Right atrium auricular region (tissue), 2 donors: ENCODE measurements around the gene GSTK1. TPM values are rescaled to one million over a fixed set of nuclear protein-coding genes. Genes with fewer than 3 reads are reported as not detected.
A peak's percentile ranks its signal among the peaks of the same experiment; 100 is the strongest.

Experiments
- DNase-seq: peaks from one replicate; pipeline ENCODE4 v3.0.0-alpha.2; 2019; ENCODE audit warnings: low spot score
- H3K27ac ChIP-seq, 2 donors: fragments of 200-600 bp; sonication (generic); 1 replicate in 1 of 2; 2 replicates in 1 of 2; pipeline ENCODE4 v1.5.1; 2016 to 2019
- H3K27me3 ChIP-seq, 2 donors: fragments of 200-600 bp; sonication (generic); one replicate each; pipeline versions ENCODE4 v1.5.1 to v1.6.0; 2017 to 2019
- H3K36me3 ChIP-seq: fragments of 200-600 bp; sonication (generic); one replicate; pipeline ENCODE4 v1.5.1; 2016
- H3K4me1 ChIP-seq, 2 donors: fragments of 200-600 bp; sonication (generic); one replicate each; pipeline versions ENCODE4 v1.5.1 to v1.6.0; 2017 to 2019
- H3K4me3 ChIP-seq, 2 donors: fragments of 200-600 bp; sonication (generic); 1 replicate in 1 of 2; 2 replicates in 1 of 2; pipeline ENCODE4 v1.5.1; 2017 to 2019; ENCODE audit warnings: mild to moderate bottlenecking in 1 of 2, moderate library complexity in 1 of 2
- H3K9me3 ChIP-seq, 2 donors: fragments of 200-600 bp; sonication (generic); one replicate each; pipeline ENCODE4 v1.5.1; 2019
- CTCF ChIP-seq, 2 donors: fragments of 200-600 bp; sonication (generic); IDR thresholded peaks; one replicate each; pipeline ENCODE4 v1.5.1; 2019; ENCODE audit warnings: antibody characterized with exemption in 2 of 2
- total RNA-seq, 2 donors: library from RNA; depleted of rRNA; stranded (reverse); fragments of >200 nt; gene quantifications; one replicate each; pipeline ENCODE4 v1.1.0, GENCODE V29; 2016

Gene GSTK1
- total RNA-seq, 2 donors from 2014 or later = 169 to 270 TPM

GRCh38 chr7:143284591-143285469, 21.6 kb downstream of the GSTK1 start, which contains the start of gene TMEM139:
Gene TMEM139 (plus strand): TSS chr7:143284958. CDS start chr7:143285958, 1,000 bp downstream.
- Histone ChIP-seq H3K9me3 (no peaks in the 10 kb centered on the region), H3K27ac (peak within 1 kb of the TSS in 1 of 2 donors; percentile 69), H3K4me3 (peak within 1 kb of the TSS; percentile 26 to 37), H3K4me1 (peaks cover 0 to 32% of the 10 kb centered on the region in 2 donors), H3K27me3 (no peaks in the 10 kb centered on the region), H3K36me3 (no peaks in the 10 kb centered on the region)
- no peak for TF ChIP-seq CTCF (IDR thresholded peaks at IDR 0.05)
- no peak for DNase-seq

GRCh38 chr7:143285470-143285778, 22.2 kb downstream of the GSTK1 start:
- H3K27ac ChIP-seq = peak overlapping the region in 1 of 2 donors; percentile 69
- DNase-seq = no peak
- no peaks in the 10 kb centered on the region for H3K9me3 ChIP-seq
- H3K4me1 ChIP-seq = peaks cover 0 to 33% of the 10 kb centered on the region in 2 donors
- no peaks in the 10 kb centered on the region for H3K36me3 ChIP-seq
- H3K4me3 ChIP-seq = peak overlapping the region; percentile 26 to 37
- H3K27me3 ChIP-seq = no peaks in the 10 kb centered on the region
- TF ChIP-seq CTCF (IDR thresholded peaks at IDR 0.05) = no peak

- no peaks in the 10 kb centered on the region for H3K27me3 ChIP-seq
- peak overlapping the region; percentile 13 to 69 for H3K27ac ChIP-seq
- no peak overlapping the region for H3K4me3 ChIP-seq
- H3K36me3 ChIP-seq = no peaks in the 10 kb centered on the region
- no peak for DNase-seq
- H3K9me3 ChIP-seq = no peaks in the 10 kb centered on the region
- no peak for TF ChIP-seq CTCF (IDR thresholded peaks at IDR 0.05)
- peaks cover 0 to 38% of the 10 kb centered on the region in 2 donors for H3K4me1 ChIP-seq
Observed at GRCh38 chr7:143285806-143286521, 22.7 kb downstream of the GSTK1 start.

GRCh38 chr7:143286522-143286890, 23.3 kb downstream of the GSTK1 start:
- no peak for TF ChIP-seq CTCF (IDR thresholded peaks at IDR 0.05)
- Histone ChIP-seq H3K4me1 (peaks cover 0 to 42% of the 10 kb centered on the region in 2 donors), H3K4me3 (no peak overlapping the region), H3K27ac (peak overlapping the region in 1 of 2 donors; percentile 13), H3K9me3 (no peaks in the 10 kb centered on the region), H3K36me3 (no peaks in the 10 kb centered on the region), H3K27me3 (no peaks in the 10 kb centered on the region)
- DNase-seq = no peak

- Histone ChIP-seq H3K4me3 (peak overlapping the region; percentile 93 to 94), H3K4me1 (peaks cover 0 to 42% of the 10 kb centered on the region in 2 donors), H3K27me3 (no peaks in the 10 kb centered on the region), H3K9me3 (no peaks in the 10 kb centered on the region), H3K36me3 (peaks cover 5% of the 10 kb centered on the region), H3K27ac (peak overlapping the region; percentile 87 to 90)
- no peak for DNase-seq
- TF ChIP-seq CTCF (IDR thresholded peaks at IDR 0.05) = no peak
Observed at GRCh38 chr7:143287339-143287934, 24.2 kb downstream of the GSTK1 start.
